ENCODE measurements around the gene SATB1. TPM values are rescaled to one million over a fixed set of nuclear protein-coding genes. Genes with fewer than 3 reads are reported as not detected.

The SATB1 gene
- total and polyA plus RNA-seq, 2 of the 4 experiments (the other 2 are of a cell fraction) = 7.5 to 10.7 TPM

DNA sequence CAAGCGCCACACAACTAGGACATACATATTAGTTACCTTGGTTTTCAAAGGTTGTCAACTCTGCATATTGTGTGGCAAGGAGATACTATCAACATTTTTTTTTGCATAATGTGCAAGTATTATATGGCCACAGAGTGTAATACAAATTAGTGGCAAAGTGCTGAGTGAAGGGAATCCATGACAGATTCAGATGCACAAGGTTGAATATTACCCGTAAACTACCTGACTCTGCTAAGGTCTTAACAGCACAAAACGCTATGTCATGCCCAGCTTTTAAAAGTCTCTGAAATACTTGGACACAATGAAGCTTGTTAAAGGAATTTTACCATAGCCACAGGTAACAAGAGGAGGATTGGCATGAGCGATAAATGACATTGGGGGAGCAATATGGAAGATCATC, 79.0 kb downstream of the SATB1 start:
- POLR2A ChIA-PET (ENCODE audit: unreplicated experiment) = no interaction called here
- BruUV-seq (replicated peaks) = no TSS peak
- in situ Hi-C loops (cut with MboI; ENCODE audit: low sequenced_read_pairs) = no loop called here

More for the DNA sequence above, 79.0 kb downstream of the SATB1 start:
- H3K36me3 ChIP-seq (ENCODE audit: control insufficient read depth, insufficient read depth, low read length) = peaks cover 4% of the 10 kb centered on the region; the same call in 1 of the 2 replicates
- no peak overlapping the region for H4K8ac ChIP-seq (ENCODE audit: low read depth in 2 of 2, low read length in 2 of 2)
- no peaks in the 10 kb centered on the region for H3K9me3 ChIP-seq (ENCODE audit: control insufficient read depth, insufficient read depth, low read length)
- H2BK20ac ChIP-seq (ENCODE audit: low read depth, low read length) = no peak overlapping the region
- H4K91ac ChIP-seq (ENCODE audit: insufficient read depth, low read depth, low read length) = no peak overlapping the region
- H2AFZ ChIP-seq (replicated peaks; ENCODE audit: low read length, poor library complexity) = no peak overlapping the region
- no peaks in the 10 kb centered on the region for H3K27me3 ChIP-seq (ENCODE audit: control insufficient read depth, insufficient read depth, low read length)
- no peak overlapping the region for H3K4me2 ChIP-seq (ENCODE audit: low read depth, low read length)
- intact Hi-C loops (cut with micrococcal nuclease) = no loop called here
- H3K56ac ChIP-seq (ENCODE audit: extremely low read depth, insufficient read depth, low read length) = no peak overlapping the region
- no peak overlapping the region for H3K23ac ChIP-seq (ENCODE audit: low read depth, low read length)
- WGBS, 2 experiments (ENCODE audit: extremely low coverage in 2 of 2, insufficient read length in 1 of 2) = no CpG with 5 or more reads among the region's 4 CpGs
- ATAC-seq (ENCODE audit: low read depth) (no peak), DNase-seq (no peak)
- no peaks in the 10 kb centered on the region for H3K4me1 ChIP-seq (ENCODE audit: control insufficient read depth, insufficient read depth, low read length)
- no peak overlapping the region for H4K5ac ChIP-seq (ENCODE audit: low read depth, low read length)
- no peak overlapping the region for H3K9ac ChIP-seq (ENCODE audit: low read depth, low read length)
- no peak overlapping the region for H3K18ac ChIP-seq (ENCODE audit: low read depth, low read length)
- H3K4me3 ChIP-seq (ENCODE audit: insufficient read depth, low read depth, low read length) = no peak overlapping the region
- H2AK5ac ChIP-seq (ENCODE audit: low read depth, low read length) = no peak overlapping the region
- no peak overlapping the region for H2BK120ac ChIP-seq (ENCODE audit: low read depth, low read length)
- CTCF ChIA-PET = no interaction called here
- dilution Hi-C loops (cut with HindIII; ENCODE audit: low sequenced_read_pairs, unreplicated experiment) = no loop called here
- no peak overlapping the region for H2AK9ac ChIP-seq (replicated peaks; ENCODE audit: low read depth, low read length, poor library complexity)
- H3K27ac ChIP-seq (ENCODE audit: insufficient read depth, low read length) = no peak overlapping the region
- no peak overlapping the region for H3K4ac ChIP-seq (ENCODE audit: low read depth, low read length)
- H3K79me1 ChIP-seq (ENCODE audit: low read depth in 1 of 2, low read length in 2 of 2) = no peaks in the 10 kb centered on the region
- H3K14ac ChIP-seq (replicated peaks; ENCODE audit: low read depth, low read length) = no peak overlapping the region
- no peak for TF ChIP-seq POLR2A (IDR thresholded peaks at IDR 0.05; ENCODE audit: low read depth, low read length)
- TF ChIP-seq MXI1 (IDR thresholded peaks at IDR 0.05; ENCODE audit: borderline replicate concordance, low read depth, low read length) = no peak
- TF ChIP-seq MAZ (IDR thresholded peaks at IDR 0.05; ENCODE audit: borderline replicate concordance, low read depth, low read length) = no peak
- TF ChIP-seq, protein P1, sequence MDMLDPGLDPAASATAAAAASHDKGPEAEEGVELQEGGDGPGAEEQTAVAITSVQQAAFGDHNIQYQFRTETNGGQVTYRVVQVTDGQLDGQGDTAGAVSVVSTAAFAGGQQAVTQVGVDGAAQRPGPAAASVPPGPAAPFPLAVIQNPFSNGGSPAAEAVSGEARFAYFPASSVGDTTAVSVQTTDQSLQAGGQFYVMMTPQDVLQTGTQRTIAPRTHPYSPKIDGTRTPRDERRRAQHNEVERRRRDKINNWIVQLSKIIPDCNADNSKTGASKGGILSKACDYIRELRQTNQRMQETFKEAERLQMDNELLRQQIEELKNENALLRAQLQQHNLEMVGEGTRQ (IDR thresholded peaks at IDR 0.05; ENCODE audit: low read depth, low read length) = no peak
- TF ChIP-seq RCOR1 (IDR thresholded peaks at IDR 0.05; ENCODE audit: insufficient replicate concordance, low read length) = no peak
- TF ChIP-seq RAD21 (IDR thresholded peaks at IDR 0.05; ENCODE audit: low read length) = no peak
- TF ChIP-seq CEBPB (IDR thresholded peaks at IDR 0.05; ENCODE audit: low read depth, low read length) = no peak
- TF ChIP-seq CHD1 (IDR thresholded peaks at IDR 0.05; ENCODE audit: low read depth, low read length) = no peak
- TF ChIP-seq RFX5 (IDR thresholded peaks at IDR 0.05; ENCODE audit: low read depth, low read length) = no peak
- TF ChIP-seq NFE2L2 (IDR thresholded peaks at IDR 0.05; ENCODE audit: low read depth, low read length) = no peak
- TF ChIP-seq ELK1 (IDR thresholded peaks at IDR 0.05; ENCODE audit: borderline replicate concordance, low read depth, low read length) = no peak
- no peak for TF ChIP-seq CTCF (conservative IDR thresholded peaks at IDR 0.05; ENCODE audit: low read depth, low read length)
- no peak for TF ChIP-seq FOS (IDR thresholded peaks at IDR 0.05; ENCODE audit: low read depth, low read length)
- H3K9me1 ChIP-seq (ENCODE audit: insufficient read depth, low read length) = no peaks in the 10 kb centered on the region
- H2BK15ac ChIP-seq (ENCODE audit: low read depth, low read length) = no peak overlapping the region
- H4K20me1 ChIP-seq (ENCODE audit: insufficient read depth, low read length) = no peaks in the 10 kb centered on the region
- H2BK5ac ChIP-seq (ENCODE audit: low read depth, low read length, poor library complexity, severe bottlenecking) = no peak overlapping the region

Measured in IMR-90 (cell line).